A549 treated with AZD2906 at 1 μM for 4 hours (cell line): ENCODE results near the gene GDF2. TPM values are rescaled to one million over a fixed set of nuclear protein-coding genes. Genes with fewer than 3 reads are reported as not detected.

Source experiments
- total RNA-seq: library from RNA; stranded (reverse); fragments of 200-300 nt; extraction: Qiagen RNA extraction; gene quantifications from 5 replicates; pipeline ENCODE4 v1.2.3, GENCODE V29; 2022

GDF2 gene
- not detected in 5 replicates for total RNA-seq

DNA sequence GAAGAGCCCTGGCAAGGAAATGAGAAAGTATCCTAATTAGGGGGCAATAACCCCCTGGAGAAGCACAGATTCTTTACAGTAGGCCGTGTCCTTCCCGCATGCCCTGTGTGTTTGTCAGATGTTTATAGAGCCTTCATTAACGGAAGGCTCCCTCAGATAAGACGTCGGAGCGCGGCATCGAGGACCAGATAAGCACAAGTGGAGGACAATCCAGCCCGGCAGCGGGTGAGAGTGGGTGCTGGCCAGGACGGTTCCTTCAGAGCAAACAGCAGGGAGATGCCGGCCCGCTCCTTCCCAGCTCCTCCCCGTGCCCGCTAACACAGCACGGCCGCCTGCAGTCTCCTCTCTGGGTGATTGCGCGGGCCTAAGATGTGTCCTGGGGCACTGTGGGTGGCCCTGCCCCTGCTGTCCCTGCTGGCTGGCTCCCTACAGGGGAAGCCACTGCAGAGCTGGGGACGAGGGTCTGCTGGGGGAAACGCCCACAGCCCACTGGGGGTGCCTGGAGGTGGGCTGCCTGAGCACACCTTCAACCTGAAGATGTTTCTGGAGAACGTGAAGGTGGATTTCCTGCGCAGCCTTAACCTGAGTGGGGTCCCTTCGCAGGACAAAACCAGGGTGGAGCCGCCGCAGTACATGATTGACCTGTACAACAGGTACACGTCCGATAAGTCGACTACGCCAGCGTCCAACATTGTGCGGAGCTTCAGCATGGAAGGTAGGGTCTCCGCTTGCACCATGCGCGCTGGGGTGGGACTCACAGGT, at the start of gene GDF2:
TSS of gene GDF2 (plus strand) at position 155 of the 762 bp plus-strand sequence. CDS start at position 370, 215 bp downstream.

DNA sequence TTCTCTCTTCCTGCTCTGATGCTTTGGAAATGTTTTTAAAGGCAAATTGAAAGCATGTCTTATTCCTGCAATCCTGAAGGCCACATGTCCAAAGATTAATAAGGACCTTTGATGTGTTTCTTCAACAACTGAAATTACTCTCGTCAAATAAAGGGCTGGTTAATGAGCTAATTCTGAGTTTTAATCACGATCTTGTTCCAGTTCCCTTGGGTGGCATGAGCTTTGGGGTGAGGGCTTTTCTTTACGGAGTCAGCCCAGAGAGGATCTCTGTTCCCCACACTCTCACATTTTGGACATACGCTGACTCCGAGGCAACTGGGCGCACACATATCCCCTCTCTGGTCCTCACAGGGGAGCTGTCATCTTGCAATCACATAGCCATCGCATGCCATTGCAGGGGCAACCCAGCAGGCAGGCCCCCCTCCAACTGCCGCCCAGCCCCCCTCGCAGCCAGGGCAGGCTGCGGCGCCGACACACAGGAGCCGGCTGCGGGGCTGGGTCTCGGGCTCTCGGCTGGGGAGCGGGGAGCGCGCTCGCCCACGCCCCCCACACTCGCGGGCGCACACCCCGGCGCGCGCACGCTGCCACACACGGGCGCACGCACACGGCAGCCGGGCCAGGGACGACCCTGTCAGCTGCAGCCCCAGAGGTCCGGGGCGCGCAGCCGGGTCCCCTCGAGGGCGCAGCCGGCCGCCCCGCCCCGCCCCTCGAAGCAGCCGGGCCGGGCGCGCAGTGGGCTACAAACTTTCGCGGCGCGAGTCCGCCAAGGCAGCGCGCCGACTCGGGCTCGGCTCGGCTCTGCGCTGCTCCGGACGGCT, 22.4 kb upstream of the GDF2 start, which contains the start of gene GDF10:
TSS of gene GDF10 (plus strand) at position 587 of the 818 bp plus-strand sequence. CDS start 455 bp downstream, outside the sequence.

DNA sequence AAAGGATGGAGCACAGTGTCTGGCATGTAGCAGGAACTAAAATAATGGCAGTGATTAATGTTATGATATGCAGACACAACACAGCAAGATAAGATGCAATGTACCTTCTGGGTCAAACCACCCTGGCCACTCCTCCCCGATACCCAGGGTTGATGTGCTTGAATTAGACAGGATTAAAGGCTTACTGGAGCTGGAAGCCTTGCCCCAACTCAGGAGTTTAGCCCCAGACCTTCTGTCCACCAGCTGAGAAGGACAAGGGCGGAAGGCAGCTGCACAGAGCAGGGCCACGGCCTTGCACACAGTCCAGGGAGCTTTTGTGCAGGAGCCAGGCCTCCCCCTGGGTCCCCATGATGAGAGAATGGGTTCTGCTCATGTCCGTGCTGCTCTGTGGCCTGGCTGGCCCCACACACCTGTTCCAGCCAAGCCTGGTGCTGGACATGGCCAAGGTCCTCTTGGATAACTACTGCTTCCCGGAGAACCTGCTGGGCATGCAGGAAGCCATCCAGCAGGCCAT, 25.9 kb downstream of the GDF2 start, which contains the start of gene RBP3:
TSS of gene RBP3 (plus strand) at position 226 of the 514 bp plus-strand sequence. CDS start at position 348, 122 bp downstream.

Other genes with a start within 250 kb of the GDF2 start
- 0.03 to 0.08 TPM (median 0.05 TPM) in 5 replicates for gene GDF10, start 22.3 kb upstream of the GDF2 start, total RNA-seq
- not detected in 5 replicates for gene RBP3, start 25.9 kb downstream of the GDF2 start, total RNA-seq
- 11.1 to 13.4 TPM (median 12.6 TPM) in 5 replicates for gene ZNF488, start 61.8 kb downstream of the GDF2 start, total RNA-seq
- 29.3 to 37.5 TPM (median 34.1 TPM) in 5 replicates for gene ANXA8, start 161.7 kb downstream of the GDF2 start, total RNA-seq
- gene FAM25G, start 169.2 kb downstream of the GDF2 start, total RNA-seq: 0.73 to 1.2 TPM (median 0.90 TPM) in 4 of 5 replicates, not detected in the other
- gene AGAP9, start 201.2 kb downstream of the GDF2 start, total RNA-seq: 7.5 to 9.8 TPM (median 8.8 TPM) in 5 replicates